ENCODE data around the gene KLHDC4.
A peak's percentile ranks its signal among the peaks of the same experiment; 100 is the strongest.

KLHDC4 gene

GRCh38 chr16:87715658-87716057, 50.1 kb downstream of the KLHDC4 start:
- no peaks in the 10 kb centered on the region for H3K27me3 ChIP-seq (ENCODE audit: control insufficient read depth in 1 of 2, insufficient read depth in 1 of 2, low read length in 2 of 2)
- no peak overlapping the region for H3K9ac ChIP-seq (ENCODE audit: low read length)

GRCh38 chr16:87715231-87715630, 50.6 kb downstream of the KLHDC4 start:
- Histone ChIP-seq H3K9me3 (ENCODE audit: control insufficient read depth, low read length) (no peaks in the 10 kb centered on the region), H2BK120ac (ENCODE audit: low read depth, low read length) (no peak overlapping the region), H3K18ac (ENCODE audit: low read depth in 1 of 2, low read length in 2 of 2) (no peak overlapping the region), H3K4ac (ENCODE audit: low read depth in 1 of 2, low read length in 2 of 2) (no peak overlapping the region), H2AK5ac (ENCODE audit: low read length, severe bottlenecking) (no peak overlapping the region), H3K36me3 (ENCODE audit: control insufficient read depth in 1 of 2, insufficient read depth in 2 of 2, low read depth in 1 of 2, low read length in 2 of 2) (peaks cover 16 to 63% of the 10 kb centered on the region in 2 experiments), H2BK15ac (ENCODE audit: low read depth, poor library complexity, severe bottlenecking) (no peak overlapping the region), H3K27ac (ENCODE audit: low read length, poor library complexity, severe bottlenecking) (no peak overlapping the region), H2AFZ (ENCODE audit: low read depth, low read length) (no peak overlapping the region), H2BK5ac (ENCODE audit: low read depth, low read length, poor library complexity, severe bottlenecking) (no peak overlapping the region), H3K23ac (ENCODE audit: low read length in 2 of 2) (no peak overlapping the region), H3K4me3 (ENCODE audit: insufficient read depth in 1 of 2, low read depth in 1 of 2, low read length in 2 of 2) (no peak overlapping the region), H3K9ac (ENCODE audit: low read length) (no peak overlapping the region), H4K8ac (ENCODE audit: low read length) (no peak overlapping the region), H3K4me1 (ENCODE audit: control insufficient read depth, insufficient read depth, low read depth, low read length) (peaks cover 8% of the 10 kb centered on the region), H2BK12ac (ENCODE audit: low read length in 2 of 2) (no peak overlapping the region), H3K4me2 (ENCODE audit: low read length, poor library complexity, severe bottlenecking) (no peak overlapping the region), H4K91ac (ENCODE audit: low read length) (no peak overlapping the region), H3K79me1 (replicated peaks; ENCODE audit: low read length, poor library complexity, severe bottlenecking) (peaks cover 8% of the 10 kb centered on the region), H3K27me3 (ENCODE audit: control insufficient read depth in 1 of 2, insufficient read depth in 1 of 2, low read length in 2 of 2) (no peaks in the 10 kb centered on the region), H3K14ac (ENCODE audit: low read length in 2 of 2) (no peak overlapping the region)
- WGBS: 96% methylated on average over 16 of the region's 16 CpGs
- no peak for DNase-seq

More at GRCh38 chr16:87715658-87716057, 50.1 kb downstream of the KLHDC4 start:
- Histone ChIP-seq H4K91ac (ENCODE audit: low read length) (no peak overlapping the region), H3K4me2 (ENCODE audit: low read length, poor library complexity, severe bottlenecking) (no peak overlapping the region), H3K27ac (ENCODE audit: low read length, poor library complexity, severe bottlenecking) (no peak overlapping the region), H3K9me3 (ENCODE audit: control insufficient read depth, low read length) (no peaks in the 10 kb centered on the region), H3K23ac (ENCODE audit: low read length in 2 of 2) (no peak overlapping the region), H3K14ac (ENCODE audit: low read length in 2 of 2) (no peak overlapping the region), H3K18ac (ENCODE audit: low read depth in 1 of 2, low read length in 2 of 2) (no peak overlapping the region), H2BK5ac (ENCODE audit: low read depth, low read length, poor library complexity, severe bottlenecking) (no peak overlapping the region), H3K4me3 (ENCODE audit: insufficient read depth in 1 of 2, low read depth in 1 of 2, low read length in 2 of 2) (no peak overlapping the region), H3K4ac (ENCODE audit: low read depth in 1 of 2, low read length in 2 of 2) (no peak overlapping the region), H2AK5ac (ENCODE audit: low read length, severe bottlenecking) (no peak overlapping the region), H2AFZ (ENCODE audit: low read depth, low read length) (no peak overlapping the region), H2BK120ac (ENCODE audit: low read depth, low read length) (no peak overlapping the region), H2BK15ac (ENCODE audit: low read depth, poor library complexity, severe bottlenecking) (no peak overlapping the region), H3K79me1 (replicated peaks; ENCODE audit: low read length, poor library complexity, severe bottlenecking) (peaks cover 13% of the 10 kb centered on the region), H3K4me1 (ENCODE audit: control insufficient read depth, insufficient read depth, low read depth, low read length) (peaks cover 11% of the 10 kb centered on the region), H3K36me3 (ENCODE audit: control insufficient read depth in 1 of 2, insufficient read depth in 2 of 2, low read depth in 1 of 2, low read length in 2 of 2) (peaks cover 16 to 63% of the 10 kb centered on the region in 2 experiments), H2BK12ac (ENCODE audit: low read length in 2 of 2) (no peak overlapping the region), H4K8ac (ENCODE audit: low read length) (no peak overlapping the region)
- WGBS: 94% methylated on average over 12 of the region's 12 CpGs
- peak; percentile 4 for DNase-seq

- H3K14ac ChIP-seq (ENCODE audit: low read length in 2 of 2): no peak overlapping the region
- no peak overlapping the region for H3K27ac ChIP-seq (ENCODE audit: low read length, poor library complexity, severe bottlenecking)
- H2AFZ ChIP-seq (ENCODE audit: low read depth, low read length): no peak overlapping the region
- H3K18ac ChIP-seq (ENCODE audit: low read depth in 1 of 2, low read length in 2 of 2): no peak overlapping the region
- no peak overlapping the region for H3K4ac ChIP-seq (ENCODE audit: low read depth in 1 of 2, low read length in 2 of 2)
- no peak overlapping the region for H2BK120ac ChIP-seq (ENCODE audit: low read depth, low read length)
- H4K8ac ChIP-seq (ENCODE audit: low read length): no peak overlapping the region
- H4K91ac ChIP-seq (ENCODE audit: low read length): no peak overlapping the region
- peaks cover 26 to 72% of the 10 kb centered on the region in 2 experiments for H3K36me3 ChIP-seq (ENCODE audit: control insufficient read depth in 1 of 2, insufficient read depth in 2 of 2, low read depth in 1 of 2, low read length in 2 of 2)
- H3K27me3 ChIP-seq (ENCODE audit: control insufficient read depth in 1 of 2, insufficient read depth in 1 of 2, low read length in 2 of 2): no peaks in the 10 kb centered on the region
- H2BK5ac ChIP-seq (ENCODE audit: low read depth, low read length, poor library complexity, severe bottlenecking): no peak overlapping the region
- no peak overlapping the region for H2AK5ac ChIP-seq (ENCODE audit: low read length, severe bottlenecking)
- H3K9me3 ChIP-seq (ENCODE audit: control insufficient read depth, low read length): no peaks in the 10 kb centered on the region
- no peak overlapping the region for H3K4me2 ChIP-seq (ENCODE audit: low read length, poor library complexity, severe bottlenecking)
- H2BK15ac ChIP-seq (ENCODE audit: low read depth, poor library complexity, severe bottlenecking): no peak overlapping the region
- H3K23ac ChIP-seq (ENCODE audit: low read length in 2 of 2): no peak overlapping the region
- no peak for DNase-seq
- H3K9ac ChIP-seq (ENCODE audit: low read length): no peak overlapping the region
- H2BK12ac ChIP-seq (ENCODE audit: low read length in 2 of 2): no peak overlapping the region
- no peak overlapping the region for H3K4me3 ChIP-seq (ENCODE audit: insufficient read depth in 1 of 2, low read depth in 1 of 2, low read length in 2 of 2)
- WGBS: 97% methylated on average over 19 of the region's 19 CpGs
- peaks cover 2% of the 10 kb centered on the region for H3K4me1 ChIP-seq (ENCODE audit: control insufficient read depth, insufficient read depth, low read depth, low read length)
- H3K79me1 ChIP-seq (replicated peaks; ENCODE audit: low read length, poor library complexity, severe bottlenecking): peaks cover 4% of the 10 kb centered on the region
These were observed 52.1 kb downstream of the KLHDC4 start for GRCh38 chr16:87713451-87714229.

- 95% methylated on average over 14 of the region's 14 CpGs for WGBS
- Histone ChIP-seq H4K8ac (ENCODE audit: low read length) (no peak overlapping the region), H3K23ac (ENCODE audit: low read length in 2 of 2) (no peak overlapping the region), H2AK5ac (ENCODE audit: low read length, severe bottlenecking) (no peak overlapping the region), H3K27ac (ENCODE audit: low read length, poor library complexity, severe bottlenecking) (no peak overlapping the region), H3K27me3 (ENCODE audit: control insufficient read depth in 1 of 2, insufficient read depth in 1 of 2, low read length in 2 of 2) (no peaks in the 10 kb centered on the region), H3K4me3 (ENCODE audit: insufficient read depth in 1 of 2, low read depth in 1 of 2, low read length in 2 of 2) (no peak overlapping the region), H3K14ac (ENCODE audit: low read length in 2 of 2) (no peak overlapping the region), H2BK12ac (ENCODE audit: low read length in 2 of 2) (no peak overlapping the region), H3K4me2 (ENCODE audit: low read length, poor library complexity, severe bottlenecking) (no peak overlapping the region), H2BK120ac (ENCODE audit: low read depth, low read length) (no peak overlapping the region), H3K4me1 (ENCODE audit: control insufficient read depth, insufficient read depth, low read depth, low read length) (peaks cover 2% of the 10 kb centered on the region), H2BK15ac (ENCODE audit: low read depth, poor library complexity, severe bottlenecking) (no peak overlapping the region), H3K36me3 (ENCODE audit: control insufficient read depth in 1 of 2, insufficient read depth in 2 of 2, low read depth in 1 of 2, low read length in 2 of 2) (peaks cover 27 to 82% of the 10 kb centered on the region in 2 experiments), H2BK5ac (ENCODE audit: low read depth, low read length, poor library complexity, severe bottlenecking) (no peak overlapping the region), H3K18ac (ENCODE audit: low read depth in 1 of 2, low read length in 2 of 2) (no peak overlapping the region), H2AFZ (ENCODE audit: low read depth, low read length) (no peak overlapping the region), H4K91ac (ENCODE audit: low read length) (no peak overlapping the region), H3K9me3 (ENCODE audit: control insufficient read depth, low read length) (no peaks in the 10 kb centered on the region), H3K79me1 (replicated peaks; ENCODE audit: low read length, poor library complexity, severe bottlenecking) (peaks cover 5% of the 10 kb centered on the region), H3K4ac (ENCODE audit: low read depth in 1 of 2, low read length in 2 of 2) (no peak overlapping the region), H3K9ac (ENCODE audit: low read length) (no peak overlapping the region)
- no peak for DNase-seq
These were observed 53.5 kb downstream of the KLHDC4 start for GRCh38 chr16:87712184-87712762.
